Measurements from ENCODE around the gene SPATS2L.

- TF ChIP-seq CTCF (IDR thresholded peaks at IDR 0.05; ENCODE audit: low read depth, low read length, poor library complexity, severe bottlenecking), result no peak
- TF ChIP-seq EZH2phosphoT487 (IDR thresholded peaks at IDR 0.05; ENCODE audit: borderline replicate concordance, low read length), result no peak
Measured at GRCh38 chr2:200335657-200336056, 29.2 kb downstream of the SPATS2L start.
